ENCODE results near the gene EXD3. TPM values are rescaled to one million over a fixed set of nuclear protein-coding genes. Genes with fewer than 3 reads are reported as not detected.
"Not testable (repeated sequence)": the region's sequence is repeated elsewhere in the genome, so short reads cannot be mapped to it uniquely, and the experiment has no call there.

EXD3 gene
- total RNA-seq, 1 donor: 6.1 TPM

DNA sequence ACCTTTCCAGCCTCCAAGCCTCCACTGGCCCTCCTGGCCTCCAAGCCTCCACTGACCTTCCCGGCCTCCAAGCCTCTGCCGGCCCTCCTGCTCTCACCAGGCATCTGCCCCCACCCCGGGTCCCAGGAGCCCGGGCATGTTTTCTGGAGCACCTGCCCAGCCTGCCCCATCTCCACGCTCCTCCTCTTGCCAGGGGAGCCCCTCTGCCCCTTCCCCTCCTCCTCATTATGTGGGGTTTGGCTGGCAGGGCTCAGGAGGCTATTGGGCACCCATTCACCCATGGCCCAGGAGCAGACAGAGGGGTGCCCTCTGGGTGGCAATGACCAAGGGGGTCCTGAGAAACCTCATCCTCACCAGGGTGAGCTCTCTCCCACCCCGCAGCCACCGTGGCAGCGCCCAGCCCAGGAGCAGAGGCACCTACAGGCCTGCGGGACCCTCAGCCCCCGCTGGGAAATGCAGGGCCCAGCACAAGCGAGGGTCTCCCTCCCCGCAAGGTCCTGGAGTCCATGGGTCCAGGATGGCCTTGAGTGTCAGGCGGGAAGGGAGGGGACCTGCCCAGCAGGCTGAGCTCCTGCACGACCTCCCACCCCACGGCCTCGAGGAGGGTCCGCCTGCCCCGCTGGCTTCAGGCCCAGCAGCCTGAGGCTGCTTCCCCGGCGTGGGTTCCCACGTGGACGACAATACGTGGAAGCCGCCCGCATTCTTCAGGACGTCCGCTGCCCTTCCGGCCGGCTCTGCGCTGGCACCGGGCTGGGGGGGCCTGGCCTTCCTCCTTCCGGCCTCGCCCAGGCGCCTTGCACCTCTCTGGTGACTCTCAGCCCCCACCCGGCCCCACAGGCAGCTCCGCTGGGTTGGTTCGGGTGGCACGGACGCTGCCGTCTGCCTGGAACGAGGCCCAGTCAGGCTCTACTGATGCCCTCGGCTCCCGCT lies 69.5 kb downstream of the EXD3 start:
- H3K9me3 ChIP-seq (ENCODE audit: low read depth, low read length): no peaks in the 10 kb centered on the region
- no peaks in the 10 kb centered on the region for H3K4me1 ChIP-seq (ENCODE audit: insufficient read depth, low read length)
- no peaks in the 10 kb centered on the region for H3K27me3 ChIP-seq (ENCODE audit: insufficient read depth, low read length)
- no peak overlapping the region for H3K4me3 ChIP-seq (ENCODE audit: low read length)

DNA sequence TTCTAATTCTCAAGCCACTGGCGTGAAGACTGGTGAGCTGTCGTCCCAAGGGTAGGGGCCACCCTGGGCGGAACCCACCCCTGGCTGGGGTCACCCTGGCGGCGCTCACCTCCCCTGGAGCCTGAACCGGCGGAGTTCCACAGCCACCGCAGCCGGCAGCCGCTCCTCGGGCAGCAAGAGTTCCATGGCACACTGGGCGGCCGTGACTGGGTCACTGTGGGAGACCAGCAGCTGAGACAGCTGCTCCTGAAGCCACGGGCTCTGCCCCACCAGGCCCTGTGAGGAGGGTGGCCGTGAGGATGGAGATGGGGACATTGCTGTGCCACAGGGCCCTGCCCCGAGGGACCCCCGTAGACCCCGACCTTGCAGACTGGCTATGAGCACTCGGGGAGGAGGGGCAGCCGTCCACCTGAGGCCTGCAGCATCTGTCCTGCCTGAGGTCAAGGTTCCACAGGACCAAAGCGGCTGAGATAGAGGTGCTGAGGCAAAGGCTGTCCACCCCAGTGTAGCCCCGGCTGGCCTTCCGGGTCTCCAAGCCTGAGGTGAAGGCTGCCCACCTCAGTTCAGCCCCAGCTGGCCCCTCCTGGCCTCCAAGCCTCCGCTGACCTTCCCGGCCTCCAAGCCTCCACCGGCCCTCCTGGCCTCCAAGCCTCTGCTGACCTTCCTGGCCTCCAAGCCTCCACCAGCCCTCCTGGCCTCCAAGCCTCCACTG lies 70.3 kb downstream of the EXD3 start:
- Histone ChIP-seq H3K4me1 (ENCODE audit: insufficient read depth, low read length) (no peaks in the 10 kb centered on the region), H3K27me3 (ENCODE audit: insufficient read depth, low read length) (no peaks in the 10 kb centered on the region), H3K9me3 (ENCODE audit: low read depth, low read length) (no peaks in the 10 kb centered on the region), H3K4me3 (ENCODE audit: low read length) (no peak overlapping the region)

- H3K4me3 ChIP-seq (ENCODE audit: low read length): no peak overlapping the region
- H3K27me3 ChIP-seq (ENCODE audit: insufficient read depth, low read length): no peaks in the 10 kb centered on the region
- H3K9me3 ChIP-seq (ENCODE audit: low read depth, low read length): no peaks in the 10 kb centered on the region
- no peaks in the 10 kb centered on the region for H3K4me1 ChIP-seq (ENCODE audit: insufficient read depth, low read length)
Observed at GRCh38 chr9:137351781-137352501, 71.0 kb downstream of the EXD3 start.

DNA sequence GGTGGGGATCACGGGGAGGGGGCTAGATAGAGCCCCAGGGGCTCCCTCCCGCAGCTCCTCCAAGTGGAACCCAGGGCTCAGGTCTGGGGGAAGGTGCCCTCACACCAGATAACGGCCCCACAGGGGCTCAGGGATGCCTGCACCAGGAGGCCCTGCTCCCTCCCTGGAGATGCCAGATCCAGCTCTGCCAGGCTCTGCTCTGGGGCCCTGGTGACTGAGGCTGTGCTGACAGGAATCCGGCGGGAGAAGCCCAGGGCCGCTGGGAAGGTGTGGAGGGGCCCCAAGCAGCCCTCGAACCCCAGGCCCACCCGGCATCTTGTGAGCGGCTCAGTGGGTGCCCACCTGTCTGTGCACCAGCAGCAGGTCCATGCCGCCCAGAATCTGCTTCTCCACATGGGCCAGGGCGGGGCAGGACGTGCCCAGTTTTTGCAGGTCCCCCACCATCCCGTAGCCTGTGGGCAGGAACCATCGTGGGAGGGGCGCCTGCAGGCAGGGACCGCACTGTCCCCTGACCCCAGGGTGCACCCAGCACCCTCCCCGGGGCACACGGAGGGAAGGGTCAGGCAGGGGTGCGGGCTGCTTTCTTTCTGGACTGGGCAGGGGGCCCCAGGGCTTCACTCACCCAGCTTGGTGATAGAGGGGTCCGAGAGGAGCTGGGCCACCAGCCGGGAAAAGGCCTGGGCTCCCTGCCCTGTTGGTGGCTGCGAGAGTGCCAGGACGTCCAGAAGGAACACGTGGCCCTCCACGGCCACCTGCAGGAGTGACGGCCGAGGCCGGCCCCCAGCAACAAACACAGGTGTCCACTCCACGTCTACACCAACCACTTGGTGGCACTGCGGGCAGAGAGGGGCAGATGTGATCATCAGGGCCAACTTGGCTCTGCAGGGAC lies 72.0 kb downstream of the EXD3 start:
- no peaks in the 10 kb centered on the region for H3K27me3 ChIP-seq (ENCODE audit: insufficient read depth, low read length)
- no peak overlapping the region for H3K4me3 ChIP-seq (ENCODE audit: low read length)
- H3K9me3 ChIP-seq (ENCODE audit: low read depth, low read length): no peaks in the 10 kb centered on the region
- no peaks in the 10 kb centered on the region for H3K4me1 ChIP-seq (ENCODE audit: insufficient read depth, low read length)

DNA sequence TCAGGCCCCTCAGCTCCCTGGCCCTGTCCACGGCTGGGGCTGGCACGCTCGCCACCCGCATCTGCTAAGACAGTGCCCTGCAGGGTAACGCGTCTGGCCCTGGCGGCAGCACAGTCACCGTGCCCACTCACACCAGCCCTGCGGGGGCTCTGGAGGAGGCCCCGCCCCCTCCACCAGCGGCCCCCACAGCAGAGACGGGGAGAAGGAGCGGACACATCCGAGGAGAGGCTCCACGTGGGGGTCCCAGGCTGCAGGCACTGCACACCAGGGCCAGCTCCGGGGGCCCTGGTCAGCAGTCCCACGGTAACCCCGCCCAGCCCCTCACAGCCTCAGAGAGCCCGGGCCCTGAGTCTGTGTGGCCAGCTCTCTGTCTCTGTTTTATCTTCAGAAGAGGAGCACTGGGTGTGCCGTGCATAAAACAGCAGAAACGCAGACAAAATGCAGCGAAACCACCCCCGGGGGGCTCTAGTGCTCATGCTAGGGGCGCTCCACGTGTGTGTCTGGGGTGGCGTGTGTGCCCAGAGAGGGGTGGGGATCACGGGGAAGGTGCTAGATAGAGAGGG lies 73.4 kb downstream of the EXD3 start:
- Histone ChIP-seq H3K4me1 (ENCODE audit: insufficient read depth, low read length) (no peaks in the 10 kb centered on the region), H3K4me3 (ENCODE audit: low read length) (no peak overlapping the region), H3K27me3 (ENCODE audit: insufficient read depth, low read length) (no peaks in the 10 kb centered on the region), H3K9me3 (ENCODE audit: low read depth, low read length) (no peaks in the 10 kb centered on the region)

GRCh38 chr9:137348769-137349470 lies 74.0 kb downstream of the EXD3 start:
- no peaks in the 10 kb centered on the region for H3K4me1 ChIP-seq (ENCODE audit: insufficient read depth, low read length)
- H3K4me3 ChIP-seq (ENCODE audit: low read length): no peak overlapping the region
- H3K27me3 ChIP-seq (ENCODE audit: insufficient read depth, low read length): no peaks in the 10 kb centered on the region
- no peaks in the 10 kb centered on the region for H3K9me3 ChIP-seq (ENCODE audit: low read depth, low read length)

- Histone ChIP-seq H3K9me3 (ENCODE audit: low read depth, low read length) (no peaks in the 10 kb centered on the region), H3K4me3 (ENCODE audit: low read length) (no peak overlapping the region), H3K4me1 (ENCODE audit: insufficient read depth, low read length) (no peaks in the 10 kb centered on the region), H3K27me3 (ENCODE audit: insufficient read depth, low read length) (no peaks in the 10 kb centered on the region)
Observed at GRCh38 chr9:137347928-137348327, 75.0 kb downstream of the EXD3 start.

DNA sequence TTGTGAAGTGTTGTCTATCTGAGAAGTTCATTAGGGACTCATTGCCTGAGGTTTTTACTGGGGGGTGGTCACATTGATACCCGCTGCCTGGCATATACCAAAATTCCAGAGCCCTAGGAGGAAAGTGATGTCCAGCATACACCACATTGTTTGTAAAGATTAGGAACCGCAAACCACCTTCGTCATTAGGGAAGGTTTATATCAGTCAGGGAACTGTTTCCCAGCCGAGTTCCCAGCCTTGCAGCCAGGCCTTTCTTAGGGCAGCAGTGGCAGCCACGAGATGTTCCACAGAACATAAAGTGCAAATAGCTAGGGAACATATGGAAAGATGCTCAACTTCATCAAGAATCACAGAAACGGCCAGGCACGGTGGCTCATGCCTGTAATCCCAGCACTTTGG lies 80.5 kb downstream of the EXD3 start:
- Histone ChIP-seq H3K27me3 (ENCODE audit: insufficient read depth, low read length) (no peaks in the 10 kb centered on the region), H3K9me3 (ENCODE audit: low read depth, low read length) (no peaks in the 10 kb centered on the region), H3K4me1 (ENCODE audit: insufficient read depth, low read length) (no peaks in the 10 kb centered on the region), H3K4me3 (ENCODE audit: low read length) (no peak overlapping the region)

DNA sequence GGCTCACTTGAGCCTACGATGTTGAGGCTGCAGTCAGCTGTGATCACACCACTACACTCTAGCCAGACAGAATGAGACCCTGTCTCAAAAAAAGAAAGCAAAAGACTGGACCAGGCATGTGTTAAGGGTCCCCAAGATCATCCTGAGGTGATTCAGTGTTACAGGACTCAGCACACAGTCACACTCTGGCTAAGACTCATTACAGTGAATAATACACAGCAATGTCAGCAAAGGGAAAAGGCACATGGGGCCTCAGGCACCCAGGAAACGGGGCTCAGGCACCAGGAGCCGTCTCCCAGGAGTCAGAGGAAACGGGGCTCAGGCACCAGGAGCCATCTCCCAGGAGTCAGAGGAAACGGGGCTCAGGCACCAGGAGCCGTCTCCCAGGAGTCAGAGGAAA lies 81.7 kb downstream of the EXD3 start:
- H3K4me3 ChIP-seq (ENCODE audit: low read length): no peak overlapping the region
- no peaks in the 10 kb centered on the region for H3K27me3 ChIP-seq (ENCODE audit: insufficient read depth, low read length)
- no peaks in the 10 kb centered on the region for H3K9me3 ChIP-seq (ENCODE audit: low read depth, low read length)
- H3K4me1 ChIP-seq (ENCODE audit: insufficient read depth, low read length): no peaks in the 10 kb centered on the region

DNA sequence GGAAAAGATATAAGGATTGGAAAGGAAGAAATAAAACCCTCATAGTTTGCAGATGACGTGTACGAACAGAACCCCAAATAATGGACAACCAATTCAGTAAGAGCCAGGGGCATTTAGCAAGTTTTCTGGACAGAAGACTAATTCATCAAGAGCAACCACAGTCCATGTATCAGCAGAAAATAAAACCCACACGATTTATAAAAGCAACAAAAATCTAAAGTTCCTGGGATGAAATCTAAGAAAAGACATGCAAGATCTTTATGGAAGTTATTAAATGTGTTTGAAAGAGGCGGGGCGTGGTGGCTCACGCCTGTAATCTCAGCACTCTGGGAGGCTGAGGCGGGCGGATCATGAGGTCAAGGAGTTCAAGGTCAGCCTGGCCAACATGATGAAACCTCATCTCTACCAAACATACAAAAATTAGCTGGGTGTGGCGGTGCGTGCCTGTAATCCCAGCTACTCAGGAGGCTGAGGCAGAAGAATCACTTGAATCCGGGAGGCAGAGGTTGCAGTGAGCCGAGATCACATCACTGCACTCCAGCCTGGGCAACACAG lies 83.0 kb downstream of the EXD3 start:
- H3K4me1 ChIP-seq (ENCODE audit: insufficient read depth, low read length); H3K9me3 ChIP-seq (ENCODE audit: low read depth, low read length); H3K27me3 ChIP-seq (ENCODE audit: insufficient read depth, low read length); H3K4me3 ChIP-seq (ENCODE audit: low read length): not testable (repeated sequence)

GRCh38 chr9:137339045-137339907 lies 83.7 kb downstream of the EXD3 start:
- Histone ChIP-seq H3K9me3 (ENCODE audit: low read depth, low read length) (no peaks in the 10 kb centered on the region), H3K27me3 (ENCODE audit: insufficient read depth, low read length) (no peaks in the 10 kb centered on the region), H3K4me1 (ENCODE audit: insufficient read depth, low read length) (no peaks in the 10 kb centered on the region), H3K4me3 (ENCODE audit: low read length) (no peak overlapping the region)

DNA sequence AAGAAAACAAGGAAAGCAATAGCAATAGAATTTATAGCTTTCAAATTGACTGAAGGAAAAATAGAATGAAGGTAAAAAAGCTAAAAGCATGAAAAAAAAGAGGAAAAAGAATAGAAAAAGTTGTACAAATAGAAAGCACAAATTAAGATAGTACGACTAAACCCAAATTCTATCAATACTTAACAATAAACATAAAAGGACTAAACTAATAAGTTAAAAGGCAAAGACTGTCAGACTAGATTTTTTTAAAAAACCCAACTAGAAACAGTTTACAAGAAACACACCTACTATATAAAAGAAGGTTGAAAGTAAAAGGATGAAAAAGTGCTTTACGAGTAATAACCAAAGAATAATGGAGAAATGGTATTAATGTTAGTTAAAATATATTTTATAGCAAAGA lies 86.2 kb downstream of the EXD3 start:
- no peak overlapping the region for H3K4me3 ChIP-seq (ENCODE audit: low read length)
- H3K4me1 ChIP-seq (ENCODE audit: insufficient read depth, low read length): no peaks in the 10 kb centered on the region
- H3K27me3 ChIP-seq (ENCODE audit: insufficient read depth, low read length): no peaks in the 10 kb centered on the region
- H3K9me3 ChIP-seq (ENCODE audit: low read depth, low read length): no peaks in the 10 kb centered on the region
